Adrenal gland (tissue), 5 donors: ENCODE measurements around the gene TBC1D8B.

Experiments used
- POLR2A ChIP-seq, 2 donors: fragments of 450-650 bp; IDR thresholded peaks; one replicate each; pipeline ENCODE4 v1.6.1; 2017; ENCODE audit warnings: antibody characterized with exemption in 2 of 2, mild to moderate bottlenecking in 2 of 2, moderate library complexity in 1 of 2
- TF ChIP-seq, protein P1 (sequence below), 6 experiments: fragments of 450-650 bp in 4 of 6; fragments of 200-600 bp in 2 of 6; sonication (generic) in 1 of 6; IDR thresholded peaks; 1 replicate in 5 of 6; 2 replicates in 1 of 6; pipeline versions ENCODE4 v1.5.1 to v1.8.0; 2016 to 2021; ENCODE audit warnings: antibody characterized with exemption in 6 of 6, mild to moderate bottlenecking in 2 of 6, moderate library complexity in 1 of 6
- donor health status: DM: no; HTN: no; CAD: no.

DNA sequence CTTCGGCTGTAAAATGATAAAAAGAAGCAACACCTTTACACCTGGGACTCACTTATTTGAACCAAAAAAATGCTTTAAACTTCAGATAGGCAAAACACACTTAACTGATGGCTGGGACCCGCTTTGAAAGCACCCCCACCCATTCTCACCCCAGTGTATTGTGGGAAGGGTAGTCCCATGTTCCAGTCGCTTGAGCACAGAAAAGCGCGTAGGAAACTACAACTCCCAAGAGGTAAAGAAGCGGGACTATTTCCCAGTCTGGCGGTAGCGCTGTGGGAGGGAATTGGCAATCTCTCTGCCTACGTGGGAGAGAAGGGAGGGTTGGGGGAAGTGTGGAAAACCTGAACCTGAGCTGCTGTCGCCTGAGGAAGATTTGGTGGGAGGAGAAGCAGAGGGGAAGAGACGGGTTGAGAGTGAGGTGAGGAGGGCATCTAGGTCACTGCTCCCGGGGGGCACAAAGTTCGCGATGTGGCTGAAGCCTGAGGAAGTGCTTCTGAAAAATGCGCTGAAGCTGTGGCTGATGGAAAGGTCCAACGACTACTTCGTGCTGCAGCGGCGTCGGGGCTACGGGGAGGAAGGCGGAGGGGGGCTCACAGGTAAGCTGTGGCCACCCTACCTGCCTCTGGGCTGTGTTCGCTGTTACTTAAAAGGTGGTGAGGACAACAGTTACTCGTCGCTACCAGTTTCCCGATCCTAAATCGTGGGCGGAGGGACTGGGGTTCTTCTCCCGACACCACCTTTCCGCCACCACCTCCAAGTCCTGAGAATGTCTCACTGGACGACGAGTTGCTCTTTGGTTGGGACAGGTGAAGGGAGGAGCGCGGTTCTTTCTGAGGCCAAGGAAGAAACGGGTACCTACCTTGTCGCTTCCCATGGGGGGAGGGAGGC is at the start of gene TBC1D8B:
- TF ChIP-seq, protein P1, sequence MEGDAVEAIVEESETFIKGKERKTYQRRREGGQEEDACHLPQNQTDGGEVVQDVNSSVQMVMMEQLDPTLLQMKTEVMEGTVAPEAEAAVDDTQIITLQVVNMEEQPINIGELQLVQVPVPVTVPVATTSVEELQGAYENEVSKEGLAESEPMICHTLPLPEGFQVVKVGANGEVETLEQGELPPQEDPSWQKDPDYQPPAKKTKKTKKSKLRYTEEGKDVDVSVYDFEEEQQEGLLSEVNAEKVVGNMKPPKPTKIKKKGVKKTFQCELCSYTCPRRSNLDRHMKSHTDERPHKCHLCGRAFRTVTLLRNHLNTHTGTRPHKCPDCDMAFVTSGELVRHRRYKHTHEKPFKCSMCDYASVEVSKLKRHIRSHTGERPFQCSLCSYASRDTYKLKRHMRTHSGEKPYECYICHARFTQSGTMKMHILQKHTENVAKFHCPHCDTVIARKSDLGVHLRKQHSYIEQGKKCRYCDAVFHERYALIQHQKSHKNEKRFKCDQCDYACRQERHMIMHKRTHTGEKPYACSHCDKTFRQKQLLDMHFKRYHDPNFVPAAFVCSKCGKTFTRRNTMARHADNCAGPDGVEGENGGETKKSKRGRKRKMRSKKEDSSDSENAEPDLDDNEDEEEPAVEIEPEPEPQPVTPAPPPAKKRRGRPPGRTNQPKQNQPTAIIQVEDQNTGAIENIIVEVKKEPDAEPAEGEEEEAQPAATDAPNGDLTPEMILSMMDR (IDR thresholded peaks at IDR 0.05): no peak
- peak in 1 of 2 donors; percentile 73 for TF ChIP-seq POLR2A (IDR thresholded peaks at IDR 0.05)
